Fibroblast of lung (primary cell): Measurements from ENCODE around the gene ALDH1L1. TPM values are rescaled to one million over a fixed set of nuclear protein-coding genes. Genes with fewer than 3 reads are reported as not detected.

Source experiments
- DNase-seq, 2 donors: peaks; one replicate each; pipeline versions ENCODE4 v3.0.0 to v3.0.0-alpha.2; 2010; ENCODE audit warnings: low read depth in 2 of 2
- H2AFZ ChIP-seq: 2 replicates; pipeline ENCODE4 v1.5.1; 2012; ENCODE audit warnings: low read length, control low read depth, inconsistent platforms
- H3K27ac ChIP-seq: 2 replicates; pipeline ENCODE4 v1.5.1; 2011; ENCODE audit warnings: low read length, control low read depth; ENCODE audit not compliant: insufficient read depth
- H3K27me3 ChIP-seq: 2 replicates; pipeline ENCODE4 v1.5.1; 2011; ENCODE audit warnings: mild to moderate bottlenecking, low read length; ENCODE audit not compliant: control insufficient read depth, insufficient read depth
- H3K36me3 ChIP-seq: 2 replicates; pipeline ENCODE4 v1.5.1; 2011; ENCODE audit warnings: low read length; ENCODE audit not compliant: control insufficient read depth, insufficient read depth
- H3K4me1 ChIP-seq: 2 replicates; pipeline ENCODE4 v1.5.1; 2011; ENCODE audit warnings: low read length; ENCODE audit not compliant: control insufficient read depth, insufficient read depth; ENCODE audit errors: extremely low read depth
- H3K4me2 ChIP-seq: 2 replicates; pipeline ENCODE4 v1.5.1; 2011; ENCODE audit warnings: low read length, control low read depth; ENCODE audit not compliant: insufficient read depth; ENCODE audit errors: extremely low read depth
- H3K4me3 ChIP-seq, 4 experiments: fragments of 200-600 bp in 1 of 4; sonication (generic) in 1 of 4; replicated peaks in 1 of 4; 2 replicates each; pipeline ENCODE4 v1.5.1; 2011 to 2016; ENCODE audit warnings: low read length in 4 of 4, low read depth in 3 of 4, mild to moderate bottlenecking in 3 of 4, control low read depth in 2 of 4, inconsistent platforms in 1 of 4, mixed read lengths in 1 of 4; ENCODE audit not compliant: insufficient read depth in 1 of 4; ENCODE audit errors: control extremely low read depth in 1 of 4
- H3K79me2 ChIP-seq: 2 replicates; pipeline ENCODE4 v1.5.1; 2012; ENCODE audit warnings: mild to moderate bottlenecking, low read length, inconsistent platforms; ENCODE audit not compliant: control insufficient read depth, insufficient read depth
- H3K9ac ChIP-seq: 2 replicates; pipeline ENCODE4 v1.5.1; 2011; ENCODE audit warnings: mild to moderate bottlenecking, low read length, control low read depth; ENCODE audit not compliant: insufficient read depth
- H3K9me3 ChIP-seq: 2 replicates; pipeline ENCODE4 v1.5.1; 2012; ENCODE audit warnings: low read depth, low read length; ENCODE audit not compliant: control insufficient read depth, insufficient read depth
- H4K20me1 ChIP-seq: 2 replicates; pipeline ENCODE4 v1.5.1; 2011; ENCODE audit warnings: low read length; ENCODE audit not compliant: control insufficient read depth, insufficient read depth; ENCODE audit errors: extremely low read depth
- CTCF ChIP-seq, 2 donors: IDR thresholded peaks in 1 of 2; conservative IDR thresholded peaks in 1 of 2; 1 replicate in 1 of 2; 2 replicates in 1 of 2; pipeline ENCODE4 v1.5.1; 2011 to 2012; ENCODE audit warnings: low read length in 2 of 2, control low read depth in 1 of 2, inconsistent platforms in 1 of 2, low read depth in 1 of 2, mild to moderate bottlenecking in 1 of 2
- EZH2 ChIP-seq: IDR thresholded peaks from 2 replicates; pipeline ENCODE4 v1.5.1; 2012; ENCODE audit warnings: low read length, control low read depth, mild to moderate bottlenecking; ENCODE audit errors: missing control alignments
- polyA plus RNA-seq, 2 donors: library from polyadenylated mRNA; depleted of rRNA in 1 of 2; stranded (reverse) in 1 of 2; unstranded in 1 of 2; fragments of >200 nt; gene quantifications; 2 replicates each; pipeline ENCODE4 v1.2.1, GENCODE V29; 2011 to 2012; ENCODE audit warnings: missing spikeins in 1 of 2
- total RNA-seq: library from RNA; depleted of rRNA; stranded (reverse); fragments of >200 nt; gene quantifications from 2 replicates; pipeline ENCODE4 v1.2.1, GENCODE V29; 2014

The ALDH1L1 gene
- total and polyA plus RNA-seq, 2 donors (not counting 1 experiment from before 2014, with no cell fraction given): not detected

GRCh38 chr3:126191246-126191645 lies 10.9 kb upstream of the ALDH1L1 start:
- Histone ChIP-seq H4K20me1 (no peaks in the 10 kb centered on the region), H2AFZ (no peak overlapping the region), H3K79me2 (no peaks in the 10 kb centered on the region), H3K9me3 (no peaks in the 10 kb centered on the region), H3K4me1 (no peaks in the 10 kb centered on the region), H3K27me3 (peaks cover 2% of the 10 kb centered on the region), H3K36me3 (no peaks in the 10 kb centered on the region), H3K9ac (no peak overlapping the region), H3K4me2 (no peak overlapping the region), H3K4me3 (no peak overlapping the region), H3K27ac (no peak overlapping the region)
- TF ChIP-seq EZH2: no peak
- no peak for TF ChIP-seq CTCF (conservative IDR thresholded peaks at IDR 0.05 in 1 of 2, IDR thresholded peaks at IDR 0.05 in 1 of 2; ENCODE audit: low read depth in 1 of 2, low read length in 2 of 2)
- DNase-seq: no peak

- H3K27ac ChIP-seq: no peak overlapping the region
- H3K4me1 ChIP-seq: no peaks in the 10 kb centered on the region
- H3K27me3 ChIP-seq: peaks cover 2% of the 10 kb centered on the region
- no peak overlapping the region for H2AFZ ChIP-seq
- no peaks in the 10 kb centered on the region for H3K36me3 ChIP-seq
- H3K4me2 ChIP-seq: no peak overlapping the region
- no peaks in the 10 kb centered on the region for H4K20me1 ChIP-seq
- no peak for DNase-seq
- H3K9me3 ChIP-seq: no peaks in the 10 kb centered on the region
- H3K4me3 ChIP-seq: no peak overlapping the region
- H3K79me2 ChIP-seq: no peaks in the 10 kb centered on the region
- no peak overlapping the region for H3K9ac ChIP-seq
- TF ChIP-seq EZH2: no peak
- no peak for TF ChIP-seq CTCF (conservative IDR thresholded peaks at IDR 0.05 in 1 of 2, IDR thresholded peaks at IDR 0.05 in 1 of 2; ENCODE audit: low read depth in 1 of 2, low read length in 2 of 2)
Measured at GRCh38 chr3:126187920-126188319, 7.5 kb upstream of the ALDH1L1 start.

GRCh38 chr3:126186749-126187148 lies 6.4 kb upstream of the ALDH1L1 start:
- no peak overlapping the region for H3K9ac ChIP-seq

More at GRCh38 chr3:126186749-126187148, 6.4 kb upstream of the ALDH1L1 start:
- Histone ChIP-seq H3K36me3 (no peaks in the 10 kb centered on the region), H3K27ac (no peak overlapping the region), H3K79me2 (no peaks in the 10 kb centered on the region), H3K4me3 (no peak overlapping the region), H2AFZ (no peak overlapping the region), H3K9me3 (no peaks in the 10 kb centered on the region), H4K20me1 (no peaks in the 10 kb centered on the region), H3K4me2 (no peak overlapping the region), H3K4me1 (no peaks in the 10 kb centered on the region), H3K27me3 (peaks cover 12% of the 10 kb centered on the region)
- TF ChIP-seq EZH2 (no peak), CTCF (conservative IDR thresholded peaks at IDR 0.05 in 1 of 2, IDR thresholded peaks at IDR 0.05 in 1 of 2; ENCODE audit: low read depth in 1 of 2, low read length in 2 of 2) (no peak)
- DNase-seq: no peak
